K562 (cell line): ENCODE results near the gene ELOVL2. TPM values are rescaled to one million over a fixed set of nuclear protein-coding genes. Genes with fewer than 3 reads are reported as not detected.
A peak's percentile ranks its signal among the peaks of the same experiment; 100 is the strongest.

Experiments
- CEBPB ChIP-seq: fragments of 450-650 bp; IDR thresholded peaks from 2 replicates; pipeline ENCODE4 v1.6.1; 2016; ENCODE audit warnings: missing genetic modification characterization, missing compliant biosample characterization
- HMGN3 ChIP-seq: IDR thresholded peaks from 2 replicates; pipeline ENCODE4 v1.6.1; 2011; ENCODE audit warnings: borderline replicate concordance, low read depth, mild to moderate bottlenecking, mixed read lengths, low read length; ENCODE audit not compliant: insufficient read length; ENCODE audit errors: extremely low read depth
- NR1H2 ChIP-seq: sonication (generic); formaldehyde crosslinking; IDR thresholded peaks from 2 replicates; pipeline ENCODE4 v1.4.0; 2020; ENCODE audit warnings: mild to moderate bottlenecking, missing genetic modification reagents
- PHF8 ChIP-seq: fragments of 200-600 bp; sonication (generic); IDR thresholded peaks from 2 replicates; pipeline ENCODE4 v1.6.1; 2012; ENCODE audit warnings: mixed run types, mild to moderate bottlenecking, inconsistent platforms, low read length, moderate library complexity, borderline replicate concordance
- RAD21 ChIP-seq, 2 experiments: fragments of 250-450 bp in 1 of 2; fragments of 450-650 bp in 1 of 2; sonication (Bioruptor Pico) in 1 of 2; formaldehyde crosslinking in 1 of 2; IDR thresholded peaks in 1 of 2; conservative IDR thresholded peaks in 1 of 2; 2 replicates each; pipeline versions ENCODE4 v1.4.0 to v1.8.0; 2020 to 2022; ENCODE audit warnings: mild to moderate bottlenecking in 2 of 2, moderate library complexity in 1 of 2
- SMARCC2 ChIP-seq: fragments of 450-650 bp; IDR thresholded peaks from 2 replicates; pipeline ENCODE4 v1.6.1; 2017; ENCODE audit warnings: antibody characterized with exemption, moderate library complexity, mild to moderate bottlenecking, low read depth
- SMARCE1 ChIP-seq: fragments of 450-650 bp; IDR thresholded peaks from 2 replicates; pipeline ENCODE4 v1.7.1; 2016; ENCODE audit warnings: mild to moderate bottlenecking
- STAG1 ChIP-seq: sonication (generic); formaldehyde crosslinking; IDR thresholded peaks from 2 replicates; pipeline ENCODE4 v1.5.0; 2020; ENCODE audit warnings: missing genetic modification reagents, borderline replicate concordance
- TAF7 ChIP-seq: fragments of 450-650 bp; IDR thresholded peaks from 2 replicates; pipeline ENCODE4 v1.6.1; 2016; ENCODE audit warnings: missing genetic modification characterization, missing compliant biosample characterization
- ZNF584 ChIP-seq: fragments of 200-800 bp; sonication (Bioruptor generic); IDR thresholded peaks from 2 replicates; pipeline ENCODE4 v1.6.1; 2016; ENCODE audit warnings: low read depth, mild to moderate bottlenecking, missing genetic modification characterization, missing compliant biosample characterization
- polyA plus RNA-seq, 8 experiments: library from polyadenylated mRNA; depleted of rRNA in 4 of 8; stranded (reverse) in 5 of 8; unstranded in 3 of 8; fragments of >200 nt; fragmentation: Nextera tagmentation in 2 of 8; fragmentation: Illumina TruSeq in 1 of 8; extraction: Ambion mirVana in 2 of 8; extraction: Trizol in 1 of 8; gene quantifications; 2 replicates each; pipeline versions ENCODE4 v1.2.1 to v1.2.3, GENCODE V29; 2011 to 2014; ENCODE audit warnings: inconsistent platforms in 1 of 8, missing spikeins in 1 of 8
- total RNA-seq, 7 experiments: library from RNA; depleted of rRNA in 6 of 7; stranded (reverse); fragments of >200 nt in 6 of 7; fragmentation: Illumina TruSeq in 2 of 7; extraction: Trizol in 2 of 7; gene quantifications; 2 replicates each; pipeline versions ENCODE4 v1.2.1 to v1.2.3, GENCODE V29; 2011 to 2021; ENCODE audit warnings: low replicate concordance in 1 of 7
- TF ChIP-seq, protein P1 (sequence below): IDR thresholded peaks from 2 replicates; pipeline ENCODE4 v1.6.1; 2014; ENCODE audit warnings: antibody characterized with exemption
- TF ChIP-seq, protein P2 (sequence below), 2 experiments: fragments of 450-650 bp; IDR thresholded peaks; 2 replicates each; pipeline ENCODE4 v1.6.1; 2018; ENCODE audit warnings: mild to moderate bottlenecking in 2 of 2, low read depth in 1 of 2; ENCODE audit not compliant: partially characterized antibody in 2 of 2
- TF ChIP-seq, protein P3 (sequence below), 2 experiments: fragments of 450-650 bp; conservative IDR thresholded peaks; 2 replicates each; pipeline ENCODE4 v1.6.1; 2017; ENCODE audit warnings: mild to moderate bottlenecking in 2 of 2, moderate library complexity in 2 of 2
- TF ChIP-seq, protein P4 (sequence below): fragments of 450-650 bp; IDR thresholded peaks from 2 replicates; pipeline ENCODE4 v1.6.1; 2016; ENCODE audit warnings: missing biosample characterization, missing genetic modification characterization
- TF ChIP-seq, protein P5 (sequence below): IDR thresholded peaks from 2 replicates; pipeline ENCODE4 v1.6.1; 2011; ENCODE audit not compliant: insufficient read length; ENCODE audit errors: extremely low read depth
- TF ChIP-seq, protein P6 (sequence below): fragments of 250-450 bp; sonication (Bioruptor Pico); IDR thresholded peaks from 2 replicates; pipeline ENCODE4 v1.9.0; 2021; ENCODE audit warnings: mild to moderate bottlenecking, inconsistent platforms

ELOVL2 gene
- total and polyA plus RNA-seq, 9 of the 15 experiments (the other 6 are each of a cell fraction or from before 2014, with no cell fraction given): 0.05 to 0.96 (median 0.31) TPM

DNA sequence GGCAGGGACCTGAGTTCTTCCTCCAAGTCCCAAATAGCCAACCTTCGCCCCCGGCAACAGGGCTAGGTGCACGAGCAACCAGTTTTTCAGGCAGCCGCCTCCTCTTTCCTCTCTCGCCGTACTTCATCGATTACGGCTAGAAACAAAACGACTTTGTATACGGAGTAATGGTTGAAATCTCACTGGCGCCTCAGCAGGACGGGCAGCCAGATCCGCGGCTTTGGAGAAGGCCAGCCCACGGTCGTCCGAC is 49.2 kb upstream of the ELOVL2 start (continued):
- TF ChIP-seq, protein P1, sequence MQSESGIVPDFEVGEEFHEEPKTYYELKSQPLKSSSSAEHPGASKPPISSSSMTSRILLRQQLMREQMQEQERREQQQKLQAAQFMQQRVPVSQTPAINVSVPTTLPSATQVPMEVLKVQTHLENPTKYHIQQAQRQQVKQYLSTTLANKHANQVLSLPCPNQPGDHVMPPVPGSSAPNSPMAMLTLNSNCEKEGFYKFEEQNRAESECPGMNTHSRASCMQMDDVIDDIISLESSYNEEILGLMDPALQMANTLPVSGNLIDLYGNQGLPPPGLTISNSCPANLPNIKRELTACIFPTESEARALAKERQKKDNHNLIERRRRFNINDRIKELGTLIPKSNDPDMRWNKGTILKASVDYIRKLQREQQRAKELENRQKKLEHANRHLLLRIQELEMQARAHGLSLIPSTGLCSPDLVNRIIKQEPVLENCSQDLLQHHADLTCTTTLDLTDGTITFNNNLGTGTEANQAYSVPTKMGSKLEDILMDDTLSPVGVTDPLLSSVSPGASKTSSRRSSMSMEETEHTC: 0 out of 2 replicates have a peak, but pooled peaks have one; percentile 9
- TF ChIP-seq CEBPB (no peak), RAD21 (CRISPR knock-in tag; conservative IDR thresholded peaks at IDR 0.05 in 1 of 2, IDR thresholded peaks at IDR 0.05 in 1 of 2) (no peak), HMGN3 (no peak), SMARCC2 (0 out of 2 replicates have a peak, but pooled peaks have one; percentile 9), PHF8 (peak; percentile 60; the same call in 1 of the 2 replicates), TAF7 (tag) (peak; percentile 49; the same call in 1 of the 2 replicates), STAG1 (CRISPR knock-in tag) (no peak), NR1H2 (CRISPR knock-in tag) (no peak), ZNF584 (CRISPR knock-in tag) (0 out of 2 replicates have a peak, but pooled peaks have one; percentile 25), SMARCE1 (peak; percentile 45)
- TF ChIP-seq, protein P2, sequence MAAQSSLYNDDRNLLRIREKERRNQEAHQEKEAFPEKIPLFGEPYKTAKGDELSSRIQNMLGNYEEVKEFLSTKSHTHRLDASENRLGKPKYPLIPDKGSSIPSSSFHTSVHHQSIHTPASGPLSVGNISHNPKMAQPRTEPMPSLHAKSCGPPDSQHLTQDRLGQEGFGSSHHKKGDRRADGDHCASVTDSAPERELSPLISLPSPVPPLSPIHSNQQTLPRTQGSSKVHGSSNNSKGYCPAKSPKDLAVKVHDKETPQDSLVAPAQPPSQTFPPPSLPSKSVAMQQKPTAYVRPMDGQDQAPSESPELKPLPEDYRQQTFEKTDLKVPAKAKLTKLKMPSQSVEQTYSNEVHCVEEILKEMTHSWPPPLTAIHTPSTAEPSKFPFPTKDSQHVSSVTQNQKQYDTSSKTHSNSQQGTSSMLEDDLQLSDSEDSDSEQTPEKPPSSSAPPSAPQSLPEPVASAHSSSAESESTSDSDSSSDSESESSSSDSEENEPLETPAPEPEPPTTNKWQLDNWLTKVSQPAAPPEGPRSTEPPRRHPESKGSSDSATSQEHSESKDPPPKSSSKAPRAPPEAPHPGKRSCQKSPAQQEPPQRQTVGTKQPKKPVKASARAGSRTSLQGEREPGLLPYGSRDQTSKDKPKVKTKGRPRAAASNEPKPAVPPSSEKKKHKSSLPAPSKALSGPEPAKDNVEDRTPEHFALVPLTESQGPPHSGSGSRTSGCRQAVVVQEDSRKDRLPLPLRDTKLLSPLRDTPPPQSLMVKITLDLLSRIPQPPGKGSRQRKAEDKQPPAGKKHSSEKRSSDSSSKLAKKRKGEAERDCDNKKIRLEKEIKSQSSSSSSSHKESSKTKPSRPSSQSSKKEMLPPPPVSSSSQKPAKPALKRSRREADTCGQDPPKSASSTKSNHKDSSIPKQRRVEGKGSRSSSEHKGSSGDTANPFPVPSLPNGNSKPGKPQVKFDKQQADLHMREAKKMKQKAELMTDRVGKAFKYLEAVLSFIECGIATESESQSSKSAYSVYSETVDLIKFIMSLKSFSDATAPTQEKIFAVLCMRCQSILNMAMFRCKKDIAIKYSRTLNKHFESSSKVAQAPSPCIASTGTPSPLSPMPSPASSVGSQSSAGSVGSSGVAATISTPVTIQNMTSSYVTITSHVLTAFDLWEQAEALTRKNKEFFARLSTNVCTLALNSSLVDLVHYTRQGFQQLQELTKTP (IDR thresholded peaks at IDR 0.05; ENCODE audit: low read depth in 1 of 2, partially characterized antibody in 2 of 2): peak in 1 of 2 experiments; percentile 16
- TF ChIP-seq, protein P3, sequence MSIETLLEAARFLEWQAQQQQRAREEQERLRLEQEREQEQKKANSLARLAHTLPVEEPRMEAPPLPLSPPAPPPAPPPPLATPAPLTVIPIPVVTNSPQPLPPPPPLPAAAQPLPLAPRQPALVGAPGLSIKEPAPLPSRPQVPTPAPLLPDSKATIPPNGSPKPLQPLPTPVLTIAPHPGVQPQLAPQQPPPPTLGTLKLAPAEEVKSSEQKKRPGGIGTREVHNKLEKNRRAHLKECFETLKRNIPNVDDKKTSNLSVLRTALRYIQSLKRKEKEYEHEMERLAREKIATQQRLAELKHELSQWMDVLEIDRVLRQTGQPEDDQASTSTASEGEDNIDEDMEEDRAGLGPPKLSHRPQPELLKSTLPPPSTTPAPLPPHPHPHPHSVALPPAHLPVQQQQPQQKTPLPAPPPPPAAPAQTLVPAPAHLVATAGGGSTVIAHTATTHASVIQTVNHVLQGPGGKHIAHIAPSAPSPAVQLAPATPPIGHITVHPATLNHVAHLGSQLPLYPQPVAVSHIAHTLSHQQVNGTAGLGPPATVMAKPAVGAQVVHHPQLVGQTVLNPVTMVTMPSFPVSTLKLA (conservative IDR thresholded peaks at IDR 0.05): 0 out of 4 replicates have a peak, but pooled peaks of 1 of the 2 experiments have one; percentile 13
- TF ChIP-seq, protein P4, sequence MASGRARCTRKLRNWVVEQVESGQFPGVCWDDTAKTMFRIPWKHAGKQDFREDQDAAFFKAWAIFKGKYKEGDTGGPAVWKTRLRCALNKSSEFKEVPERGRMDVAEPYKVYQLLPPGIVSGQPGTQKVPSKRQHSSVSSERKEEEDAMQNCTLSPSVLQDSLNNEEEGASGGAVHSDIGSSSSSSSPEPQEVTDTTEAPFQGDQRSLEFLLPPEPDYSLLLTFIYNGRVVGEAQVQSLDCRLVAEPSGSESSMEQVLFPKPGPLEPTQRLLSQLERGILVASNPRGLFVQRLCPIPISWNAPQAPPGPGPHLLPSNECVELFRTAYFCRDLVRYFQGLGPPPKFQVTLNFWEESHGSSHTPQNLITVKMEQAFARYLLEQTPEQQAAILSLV (tag): 0 out of 2 replicates have a peak, but pooled peaks have one; percentile 22
- TF ChIP-seq, protein P5, sequence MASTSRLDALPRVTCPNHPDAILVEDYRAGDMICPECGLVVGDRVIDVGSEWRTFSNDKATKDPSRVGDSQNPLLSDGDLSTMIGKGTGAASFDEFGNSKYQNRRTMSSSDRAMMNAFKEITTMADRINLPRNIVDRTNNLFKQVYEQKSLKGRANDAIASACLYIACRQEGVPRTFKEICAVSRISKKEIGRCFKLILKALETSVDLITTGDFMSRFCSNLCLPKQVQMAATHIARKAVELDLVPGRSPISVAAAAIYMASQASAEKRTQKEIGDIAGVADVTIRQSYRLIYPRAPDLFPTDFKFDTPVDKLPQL: no peak
- TF ChIP-seq, protein P6, sequence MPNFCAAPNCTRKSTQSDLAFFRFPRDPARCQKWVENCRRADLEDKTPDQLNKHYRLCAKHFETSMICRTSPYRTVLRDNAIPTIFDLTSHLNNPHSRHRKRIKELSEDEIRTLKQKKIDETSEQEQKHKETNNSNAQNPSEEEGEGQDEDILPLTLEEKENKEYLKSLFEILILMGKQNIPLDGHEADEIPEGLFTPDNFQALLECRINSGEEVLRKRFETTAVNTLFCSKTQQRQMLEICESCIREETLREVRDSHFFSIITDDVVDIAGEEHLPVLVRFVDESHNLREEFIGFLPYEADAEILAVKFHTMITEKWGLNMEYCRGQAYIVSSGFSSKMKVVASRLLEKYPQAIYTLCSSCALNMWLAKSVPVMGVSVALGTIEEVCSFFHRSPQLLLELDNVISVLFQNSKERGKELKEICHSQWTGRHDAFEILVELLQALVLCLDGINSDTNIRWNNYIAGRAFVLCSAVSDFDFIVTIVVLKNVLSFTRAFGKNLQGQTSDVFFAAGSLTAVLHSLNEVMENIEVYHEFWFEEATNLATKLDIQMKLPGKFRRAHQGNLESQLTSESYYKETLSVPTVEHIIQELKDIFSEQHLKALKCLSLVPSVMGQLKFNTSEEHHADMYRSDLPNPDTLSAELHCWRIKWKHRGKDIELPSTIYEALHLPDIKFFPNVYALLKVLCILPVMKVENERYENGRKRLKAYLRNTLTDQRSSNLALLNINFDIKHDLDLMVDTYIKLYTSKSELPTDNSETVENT (CRISPR knock-in tag): no peak
